Neural cell (in vitro differentiated cells): ENCODE data around the gene SKAP1. TPM values are rescaled to one million over a fixed set of nuclear protein-coding genes. Genes with fewer than 3 reads are reported as not detected.

Experiments
- H2AFZ ChIP-seq: fragments of 200-600, 300-800 bp; sonication (generic), shearing (Covaris generic); 2 replicates; pipeline ENCODE4 v1.6.0; 2014; ENCODE audit warnings: low read depth, mild to moderate bottlenecking, antibody characterized with exemption, low read length, moderate library complexity
- H3F3A ChIP-seq: fragments of 200-600 bp; shearing (Covaris generic); 2 replicates; pipeline ENCODE4 v1.6.1; 2016; ENCODE audit warnings: mild to moderate bottlenecking, moderate library complexity, mixed read lengths, antibody characterized with exemption, low read length; ENCODE audit not compliant: insufficient read depth, poor library complexity, severe bottlenecking
- H3K27ac ChIP-seq: fragments of 200-600, 300-800 bp; sonication (generic), shearing (Covaris generic); 2 replicates; pipeline ENCODE4 v1.5.1; 2014; ENCODE audit warnings: mild to moderate bottlenecking, low read length, moderate library complexity
- H3K27me3 ChIP-seq: fragments of 300-800, 200-600 bp; sonication (generic), shearing (Covaris generic); 2 replicates; pipeline ENCODE4 v1.6.0; 2014; ENCODE audit warnings: mild to moderate bottlenecking, low read depth, low read length, moderate library complexity; ENCODE audit not compliant: insufficient read depth
- H3K36me3 ChIP-seq: fragments of 300-800, 200-600 bp; sonication (generic), shearing (Covaris generic); 2 replicates; pipeline ENCODE4 v1.5.1; 2014; ENCODE audit warnings: mild to moderate bottlenecking, antibody characterized with exemption, low read length, moderate library complexity; ENCODE audit not compliant: insufficient read depth
- H3K4me2 ChIP-seq: fragments of 300-800, 200-600 bp; sonication (generic), shearing (Covaris generic); 2 replicates; pipeline ENCODE4 v1.6.0; 2014; ENCODE audit warnings: mild to moderate bottlenecking, low read length
- H3K4me3 ChIP-seq: fragments of 300-800, 200-600 bp; sonication (generic), shearing (Covaris generic); 2 replicates; pipeline ENCODE4 v1.5.1; 2014; ENCODE audit warnings: mild to moderate bottlenecking, low read length, moderate library complexity
- H3K79me2 ChIP-seq: fragments of 200-600 bp; shearing (Covaris generic); replicated peaks from 2 replicates; pipeline ENCODE4 v1.6.0; 2014; ENCODE audit warnings: mild to moderate bottlenecking, low read length, moderate library complexity; ENCODE audit not compliant: insufficient read depth
- H3K9ac ChIP-seq: fragments of 300-800, 200-600 bp; sonication (generic), shearing (Covaris generic); 2 replicates; pipeline ENCODE4 v1.6.1; 2016; ENCODE audit warnings: mild to moderate bottlenecking, low read length, mixed read lengths
- H3K9me2 ChIP-seq: fragments of 200-600 bp; shearing (Covaris generic); 2 replicates; pipeline ENCODE4 v1.6.1; 2016; ENCODE audit warnings: mild to moderate bottlenecking, low read length, mixed read lengths; ENCODE audit not compliant: insufficient read depth
- H3K9me3 ChIP-seq: fragments of 200-600, 300-800 bp; sonication (generic), shearing (Covaris generic); 2 replicates; pipeline ENCODE4 v1.6.1; 2016; ENCODE audit warnings: mild to moderate bottlenecking, mixed run types, low read length, moderate library complexity, mixed read lengths
- H4K20me1 ChIP-seq: fragments of 200-600 bp; shearing (Covaris generic); 2 replicates; pipeline ENCODE4 v1.6.1; 2016; ENCODE audit warnings: mild to moderate bottlenecking, mixed run types; ENCODE audit not compliant: insufficient read depth
- EP300 ChIP-seq: fragments of 450-650 bp; conservative IDR thresholded peaks from 2 replicates; pipeline ENCODE4 v1.6.1; 2014; ENCODE audit warnings: antibody characterized with exemption, mild to moderate bottlenecking, moderate library complexity; ENCODE audit not compliant: poor library complexity, severe bottlenecking
- EZH2 ChIP-seq: fragments of 200-600, 300-800 bp; shearing (Covaris generic), sonication (generic); IDR thresholded peaks from 2 replicates; pipeline ENCODE4 v1.6.1; 2014; ENCODE audit warnings: antibody characterized with exemption, low read length, borderline replicate concordance, mild to moderate bottlenecking; ENCODE audit not compliant: insufficient read depth, poor library complexity, severe bottlenecking
- MXI1 ChIP-seq: fragments of 450-650 bp; conservative IDR thresholded peaks from 2 replicates; pipeline ENCODE4 v1.6.1; 2014; ENCODE audit warnings: antibody characterized with exemption, mild to moderate bottlenecking; ENCODE audit not compliant: poor library complexity, severe bottlenecking
- POLR2AphosphoS5 ChIP-seq: IDR thresholded peaks from 2 replicates; pipeline ENCODE4 v1.6.1; 2012
- RAD21 ChIP-seq: fragments of 450-650 bp; conservative IDR thresholded peaks from 2 replicates; pipeline ENCODE4 v1.6.1; 2014; ENCODE audit warnings: antibody characterized with exemption, mild to moderate bottlenecking, moderate library complexity
- SMC3 ChIP-seq: fragments of 450-650 bp; conservative IDR thresholded peaks from 2 replicates; pipeline ENCODE4 v1.6.1; 2014; ENCODE audit warnings: antibody characterized with exemption, mild to moderate bottlenecking, moderate library complexity; ENCODE audit not compliant: poor library complexity
- TAF1 ChIP-seq: IDR thresholded peaks from 2 replicates; pipeline ENCODE4 v1.6.1; 2012; ENCODE audit warnings: low read depth
- polyA plus RNA-seq: library from polyadenylated mRNA; depleted of rRNA; stranded (reverse); fragments of >200 nt; gene quantifications from 2 replicates; pipeline ENCODE4 v1.2.3, GENCODE V29; 2014
- TF ChIP-seq, protein P1 (sequence below): IDR thresholded peaks from 2 replicates; pipeline ENCODE4 v1.6.1; 2012; ENCODE audit warnings: borderline replicate concordance
- TF ChIP-seq, protein P2 (sequence below): fragments of 450-650 bp; IDR thresholded peaks from 2 replicates; pipeline ENCODE4 v1.5.1; 2014; ENCODE audit warnings: antibody characterized with exemption, mild to moderate bottlenecking, moderate library complexity; ENCODE audit not compliant: poor library complexity, severe bottlenecking

The SKAP1 gene
- polyA plus RNA-seq, 1 donor from 2014 or later = 0.63 TPM

DNA sequence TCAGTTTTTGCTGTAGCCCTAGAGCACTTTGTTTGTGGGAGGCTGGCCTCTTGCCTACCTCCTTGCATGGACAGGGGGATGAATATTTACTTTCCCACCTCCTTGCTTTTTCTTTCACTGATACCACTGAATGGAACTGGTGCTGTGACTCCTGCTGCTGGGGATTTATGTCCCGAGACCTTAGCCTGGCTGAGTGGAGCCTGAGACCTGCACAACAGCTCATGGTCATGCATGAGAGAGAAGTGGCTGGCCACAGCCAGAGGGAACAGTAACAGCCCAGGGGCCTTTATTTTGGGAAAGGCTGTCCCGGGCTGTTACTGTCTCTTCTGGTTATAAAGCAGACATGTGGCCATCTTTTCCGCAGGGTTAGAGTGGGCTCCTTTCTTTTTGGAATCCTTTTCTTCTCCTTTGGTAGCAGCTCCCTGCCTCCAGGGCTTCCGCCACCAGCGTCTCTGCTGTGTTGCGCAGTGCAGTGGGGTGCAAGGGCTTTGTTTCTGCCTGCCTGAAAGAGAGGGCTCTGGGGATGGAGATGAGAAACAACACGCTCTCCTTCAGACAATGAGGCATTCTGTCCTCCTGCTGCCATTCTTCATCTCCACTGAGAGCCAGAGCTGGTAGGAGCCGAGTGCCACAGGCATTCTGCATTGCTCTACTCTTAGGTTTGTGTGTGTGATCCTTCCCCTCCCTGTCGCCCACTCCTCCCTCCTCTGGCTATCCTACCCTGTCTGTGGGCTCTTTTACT lies 307.9 kb downstream of the SKAP1 start:
- H3K4me2 ChIP-seq = no peak overlapping the region
- no peaks in the 10 kb centered on the region for H3K79me2 ChIP-seq
- no peak overlapping the region for H3K27ac ChIP-seq
- no peaks in the 10 kb centered on the region for H3K9me3 ChIP-seq
- H3F3A ChIP-seq = no peaks in the 10 kb centered on the region
- H3K9me2 ChIP-seq = no peaks in the 10 kb centered on the region
- no peak overlapping the region for H2AFZ ChIP-seq
- H3K9ac ChIP-seq = no peak overlapping the region
- no peak overlapping the region for H3K4me3 ChIP-seq
- peaks cover 6% of the 10 kb centered on the region for H3K36me3 ChIP-seq
- no peaks in the 10 kb centered on the region for H3K27me3 ChIP-seq
- no peak for TF ChIP-seq SMC3
- no peak for TF ChIP-seq RAD21
- no peak for TF ChIP-seq TAF1
- TF ChIP-seq MXI1 = no peak
- no peak for TF ChIP-seq POLR2AphosphoS5
- H4K20me1 ChIP-seq = no peaks in the 10 kb centered on the region

DNA sequence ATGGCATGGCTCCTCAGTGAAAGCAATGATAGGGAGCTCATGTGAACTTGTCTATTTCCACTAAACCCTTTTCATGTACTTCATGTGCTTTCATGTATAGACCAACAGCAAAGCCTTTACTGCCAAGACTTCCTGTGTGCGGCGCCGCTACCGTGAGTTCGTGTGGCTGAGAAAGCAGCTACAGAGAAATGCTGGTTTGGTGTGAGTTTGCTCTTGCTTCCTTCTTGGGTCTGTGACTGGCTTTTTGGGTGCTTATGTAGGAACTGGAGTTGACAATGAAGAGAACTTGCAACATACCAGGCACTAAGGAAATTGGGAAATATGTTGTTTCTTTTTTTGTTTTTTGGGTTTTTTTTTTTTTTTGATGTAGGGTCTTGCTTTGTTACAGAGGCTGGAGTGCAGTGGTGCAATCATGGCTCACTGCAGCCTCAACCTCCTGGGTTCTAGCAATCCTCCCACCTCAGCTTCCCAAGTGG lies 316.8 kb downstream of the SKAP1 start:
- H3K27ac ChIP-seq = no peak overlapping the region
- H3K9me2 ChIP-seq = no peaks in the 10 kb centered on the region
- H2AFZ ChIP-seq = no peak overlapping the region
- H3K4me3 ChIP-seq = no peak overlapping the region
- H3K4me2 ChIP-seq = no peak overlapping the region
- H4K20me1 ChIP-seq = no peaks in the 10 kb centered on the region
- no peaks in the 10 kb centered on the region for H3F3A ChIP-seq
- peaks cover 26% of the 10 kb centered on the region for H3K79me2 ChIP-seq
- TF ChIP-seq EZH2 = no peak
- TF ChIP-seq EP300 = no peak
- no peak for TF ChIP-seq SMC3
- no peak for TF ChIP-seq POLR2AphosphoS5
- TF ChIP-seq TAF1 = no peak
- TF ChIP-seq, protein P1, sequence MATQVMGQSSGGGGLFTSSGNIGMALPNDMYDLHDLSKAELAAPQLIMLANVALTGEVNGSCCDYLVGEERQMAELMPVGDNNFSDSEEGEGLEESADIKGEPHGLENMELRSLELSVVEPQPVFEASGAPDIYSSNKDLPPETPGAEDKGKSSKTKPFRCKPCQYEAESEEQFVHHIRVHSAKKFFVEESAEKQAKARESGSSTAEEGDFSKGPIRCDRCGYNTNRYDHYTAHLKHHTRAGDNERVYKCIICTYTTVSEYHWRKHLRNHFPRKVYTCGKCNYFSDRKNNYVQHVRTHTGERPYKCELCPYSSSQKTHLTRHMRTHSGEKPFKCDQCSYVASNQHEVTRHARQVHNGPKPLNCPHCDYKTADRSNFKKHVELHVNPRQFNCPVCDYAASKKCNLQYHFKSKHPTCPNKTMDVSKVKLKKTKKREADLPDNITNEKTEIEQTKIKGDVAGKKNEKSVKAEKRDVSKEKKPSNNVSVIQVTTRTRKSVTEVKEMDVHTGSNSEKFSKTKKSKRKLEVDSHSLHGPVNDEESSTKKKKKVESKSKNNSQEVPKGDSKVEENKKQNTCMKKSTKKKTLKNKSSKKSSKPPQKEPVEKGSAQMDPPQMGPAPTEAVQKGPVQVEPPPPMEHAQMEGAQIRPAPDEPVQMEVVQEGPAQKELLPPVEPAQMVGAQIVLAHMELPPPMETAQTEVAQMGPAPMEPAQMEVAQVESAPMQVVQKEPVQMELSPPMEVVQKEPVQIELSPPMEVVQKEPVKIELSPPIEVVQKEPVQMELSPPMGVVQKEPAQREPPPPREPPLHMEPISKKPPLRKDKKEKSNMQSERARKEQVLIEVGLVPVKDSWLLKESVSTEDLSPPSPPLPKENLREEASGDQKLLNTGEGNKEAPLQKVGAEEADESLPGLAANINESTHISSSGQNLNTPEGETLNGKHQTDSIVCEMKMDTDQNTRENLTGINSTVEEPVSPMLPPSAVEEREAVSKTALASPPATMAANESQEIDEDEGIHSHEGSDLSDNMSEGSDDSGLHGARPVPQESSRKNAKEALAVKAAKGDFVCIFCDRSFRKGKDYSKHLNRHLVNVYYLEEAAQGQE = no peak
- TF ChIP-seq, protein P2, sequence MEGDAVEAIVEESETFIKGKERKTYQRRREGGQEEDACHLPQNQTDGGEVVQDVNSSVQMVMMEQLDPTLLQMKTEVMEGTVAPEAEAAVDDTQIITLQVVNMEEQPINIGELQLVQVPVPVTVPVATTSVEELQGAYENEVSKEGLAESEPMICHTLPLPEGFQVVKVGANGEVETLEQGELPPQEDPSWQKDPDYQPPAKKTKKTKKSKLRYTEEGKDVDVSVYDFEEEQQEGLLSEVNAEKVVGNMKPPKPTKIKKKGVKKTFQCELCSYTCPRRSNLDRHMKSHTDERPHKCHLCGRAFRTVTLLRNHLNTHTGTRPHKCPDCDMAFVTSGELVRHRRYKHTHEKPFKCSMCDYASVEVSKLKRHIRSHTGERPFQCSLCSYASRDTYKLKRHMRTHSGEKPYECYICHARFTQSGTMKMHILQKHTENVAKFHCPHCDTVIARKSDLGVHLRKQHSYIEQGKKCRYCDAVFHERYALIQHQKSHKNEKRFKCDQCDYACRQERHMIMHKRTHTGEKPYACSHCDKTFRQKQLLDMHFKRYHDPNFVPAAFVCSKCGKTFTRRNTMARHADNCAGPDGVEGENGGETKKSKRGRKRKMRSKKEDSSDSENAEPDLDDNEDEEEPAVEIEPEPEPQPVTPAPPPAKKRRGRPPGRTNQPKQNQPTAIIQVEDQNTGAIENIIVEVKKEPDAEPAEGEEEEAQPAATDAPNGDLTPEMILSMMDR = no peak
- TF ChIP-seq MXI1 = no peak
- no peak for TF ChIP-seq RAD21
- H3K27me3 ChIP-seq = no peaks in the 10 kb centered on the region
- no peaks in the 10 kb centered on the region for H3K36me3 ChIP-seq
- no peak overlapping the region for H3K9ac ChIP-seq
- H3K9me3 ChIP-seq = no peaks in the 10 kb centered on the region
